Gastrocnemius medialis (tissue), 4 donors: ENCODE results near the gene C16orf54. TPM values are rescaled to one million over a fixed set of nuclear protein-coding genes. Genes with fewer than 3 reads are reported as not detected.
"Not testable (repeated sequence)": the region's sequence is repeated elsewhere in the genome, so short reads cannot be mapped to it uniquely, and the experiment has no call there.

ENCODE experiments used
- ATAC-seq, 2 donors: fragments of 150-250 bp; one replicate each; pipeline ENCODE4 v1.9.1; 2016
- DNase-seq, 2 donors: peaks; one replicate each; pipeline ENCODE4 v3.0.0-alpha.2; 2019
- H3K27ac ChIP-seq, 4 donors: fragments of 200-600 bp; sonication (generic); 1 replicate in 1 of 4; 2 replicates in 3 of 4; pipeline ENCODE4 v1.5.1; 2016 to 2018; ENCODE audit warnings: mild to moderate bottlenecking in 2 of 4, moderate library complexity in 1 of 4
- H3K27me3 ChIP-seq, 3 donors: fragments of 200-600 bp; sonication (generic) in 2 of 3; 1 replicate in 1 of 3; 2 replicates in 2 of 3; pipeline versions ENCODE4 v1.5.1 to v1.6.0; 2016 to 2019; ENCODE audit warnings: mild to moderate bottlenecking in 1 of 3, moderate library complexity in 1 of 3
- H3K36me3 ChIP-seq, 2 donors: fragments of 200-600 bp; sonication (generic) in 1 of 2; one replicate each; pipeline ENCODE4 v1.5.1; 2017 to 2018
- H3K4me1 ChIP-seq, 2 donors: fragments of 200-600 bp; sonication (generic) in 1 of 2; one replicate each; pipeline ENCODE4 v1.5.1; 2016 to 2017; ENCODE audit warnings: mild to moderate bottlenecking in 2 of 2
- H3K4me3 ChIP-seq, 4 donors: fragments of 200-600 bp; sonication (generic) in 3 of 4; 1 replicate in 1 of 4; 2 replicates in 3 of 4; pipeline ENCODE4 v1.5.1; 2016 to 2019; ENCODE audit warnings: mild to moderate bottlenecking in 2 of 4
- H3K9me3 ChIP-seq, 3 donors: fragments of 200-600 bp; sonication (generic) in 2 of 3; 1 replicate in 1 of 3; 2 replicates in 2 of 3; pipeline ENCODE4 v1.5.1; 2016 to 2019
- POLR2A ChIP-seq, 2 donors: fragments of 450-650 bp; IDR thresholded peaks; one replicate each; pipeline ENCODE4 v1.6.1; 2017; ENCODE audit warnings: antibody characterized with exemption in 2 of 2, mild to moderate bottlenecking in 2 of 2, moderate library complexity in 2 of 2
- in situ Hi-C, 4 donors: fragments of 200-750 bp; cut with MboI; loops; one replicate each; pipeline versions ENCODE4 v1.15.0 to v1.8.0; 2017; ENCODE audit warnings: low sequenced_read_pairs in 4 of 4
- intact Hi-C: fragments of 100-400 bp; cut with DNase I; formaldehyde crosslinking; loops from one replicate; pipeline ENCODE4 v1.15.1; 2023; ENCODE audit warnings: low total_unique reads
- total RNA-seq, 4 donors: library from RNA; depleted of rRNA; stranded (reverse); fragments of >200 nt; gene quantifications; one replicate each; pipeline versions ENCODE4 v1.1.0 to v1.2.3, GENCODE V29; 2016
- TF ChIP-seq, protein P1 (sequence below), 5 experiments: fragments of 450-650 bp in 3 of 5; fragments of 200-600 bp in 2 of 5; sonication (generic) in 2 of 5; IDR thresholded peaks in 4 of 5; conservative IDR thresholded peaks in 1 of 5; 1 replicate in 4 of 5; 2 replicates in 1 of 5; pipeline ENCODE4 v1.5.1; 2016 to 2019; ENCODE audit warnings: antibody characterized with exemption in 5 of 5, mild to moderate bottlenecking in 3 of 5, moderate library complexity in 3 of 5

Gene C16orf54
- total RNA-seq, 4 donors from 2014 or later, result 0.26 to 0.31 TPM; not detected in 2

- Histone ChIP-seq H3K27me3 (no peaks in the 10 kb centered on the region), H3K4me1 (no peaks in the 10 kb centered on the region), H3K9me3 (no peaks in the 10 kb centered on the region), H3K36me3 (no peaks in the 10 kb centered on the region), H3K4me3 (no peak overlapping the region), H3K27ac (no peak overlapping the region)
- intact Hi-C loops (no loop called here), in situ Hi-C loops (no loop called here)
- no peak for ATAC-seq
- no peak for DNase-seq
- TF ChIP-seq, protein P1, sequence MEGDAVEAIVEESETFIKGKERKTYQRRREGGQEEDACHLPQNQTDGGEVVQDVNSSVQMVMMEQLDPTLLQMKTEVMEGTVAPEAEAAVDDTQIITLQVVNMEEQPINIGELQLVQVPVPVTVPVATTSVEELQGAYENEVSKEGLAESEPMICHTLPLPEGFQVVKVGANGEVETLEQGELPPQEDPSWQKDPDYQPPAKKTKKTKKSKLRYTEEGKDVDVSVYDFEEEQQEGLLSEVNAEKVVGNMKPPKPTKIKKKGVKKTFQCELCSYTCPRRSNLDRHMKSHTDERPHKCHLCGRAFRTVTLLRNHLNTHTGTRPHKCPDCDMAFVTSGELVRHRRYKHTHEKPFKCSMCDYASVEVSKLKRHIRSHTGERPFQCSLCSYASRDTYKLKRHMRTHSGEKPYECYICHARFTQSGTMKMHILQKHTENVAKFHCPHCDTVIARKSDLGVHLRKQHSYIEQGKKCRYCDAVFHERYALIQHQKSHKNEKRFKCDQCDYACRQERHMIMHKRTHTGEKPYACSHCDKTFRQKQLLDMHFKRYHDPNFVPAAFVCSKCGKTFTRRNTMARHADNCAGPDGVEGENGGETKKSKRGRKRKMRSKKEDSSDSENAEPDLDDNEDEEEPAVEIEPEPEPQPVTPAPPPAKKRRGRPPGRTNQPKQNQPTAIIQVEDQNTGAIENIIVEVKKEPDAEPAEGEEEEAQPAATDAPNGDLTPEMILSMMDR (IDR thresholded peaks at IDR 0.05 in 4 of 5, conservative IDR thresholded peaks at IDR 0.05 in 1 of 5), result no peak
- TF ChIP-seq POLR2A (IDR thresholded peaks at IDR 0.05), result no peak
Observed at GRCh38 chr16:29742683-29743275, 3.0 kb downstream of the C16orf54 start.

DNA sequence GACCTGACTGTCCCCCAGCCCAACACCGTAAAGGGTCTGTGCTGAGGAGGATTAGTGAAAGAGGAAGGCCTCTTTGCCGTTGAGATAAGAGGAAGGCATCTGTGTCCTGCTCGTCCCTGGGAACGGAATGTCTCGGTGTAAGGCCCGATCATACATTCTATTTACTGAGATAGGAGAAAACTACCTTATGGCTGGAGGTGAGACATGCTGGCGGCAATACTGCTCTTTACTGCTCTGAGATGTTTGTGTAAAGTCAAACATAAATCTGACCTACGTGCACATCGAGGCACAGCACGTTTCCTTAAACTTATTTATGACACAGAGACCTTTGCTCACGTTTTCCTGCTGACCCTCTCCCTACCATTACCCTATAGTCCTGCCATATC lies 5.2 kb downstream of the C16orf54 start:
- in situ Hi-C loops, ATAC-seq, H3K27ac ChIP-seq, intact Hi-C loops, H3K4me1 ChIP-seq, DNase-seq, H3K9me3 ChIP-seq, H3K27me3 ChIP-seq, H3K4me3 ChIP-seq, H3K36me3 ChIP-seq: not testable (repeated sequence)

GRCh38 chr16:29739927-29740629 lies 5.7 kb downstream of the C16orf54 start:
- DNase-seq, H3K36me3 ChIP-seq, H3K9me3 ChIP-seq, H3K27me3 ChIP-seq, H3K4me3 ChIP-seq, ATAC-seq, H3K27ac ChIP-seq, H3K4me1 ChIP-seq, intact Hi-C loops: not testable (repeated sequence)
- in situ Hi-C loops, result loop anchor here in 1 of 4 donors (10.0 kb wide), 1 partner anchor 95 kb away; no protein-coding TSS in a partner anchor

DNA sequence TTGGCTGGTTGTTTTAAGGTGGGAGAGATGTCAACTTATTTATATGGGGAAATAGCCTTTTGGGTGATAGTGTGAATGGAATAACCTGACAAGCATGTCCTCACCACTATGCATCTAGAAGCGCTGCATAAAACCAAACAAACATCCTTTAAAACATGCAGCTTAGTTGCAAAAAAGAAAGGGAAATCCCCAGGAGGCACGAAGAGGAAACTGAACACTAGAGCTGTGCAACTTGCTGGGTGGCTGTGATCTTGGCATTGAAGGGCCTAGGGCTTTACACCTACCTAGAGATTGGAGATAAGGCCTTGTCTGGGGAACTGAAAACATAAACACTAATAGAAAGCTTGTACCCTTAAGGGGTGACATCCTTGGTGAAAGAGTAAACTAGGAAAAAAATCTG lies 7.3 kb downstream of the C16orf54 start:
- DNase-seq, result no peak
- Histone ChIP-seq H3K36me3 (no peaks in the 10 kb centered on the region), H3K27ac (no peak overlapping the region), H3K27me3 (no peaks in the 10 kb centered on the region), H3K4me1 (no peaks in the 10 kb centered on the region), H3K9me3 (no peaks in the 10 kb centered on the region), H3K4me3 (no peak overlapping the region)
- intact Hi-C loops (no loop called here), in situ Hi-C loops (loop anchor here in 1 of 4 donors (10.0 kb wide), 1 partner anchor 94 kb away; no protein-coding TSS in a partner anchor)
- TF ChIP-seq POLR2A (IDR thresholded peaks at IDR 0.05), result no peak
- TF ChIP-seq, protein P1 (IDR thresholded peaks at IDR 0.05 in 4 of 5, conservative IDR thresholded peaks at IDR 0.05 in 1 of 5), result no peak
- no peak for ATAC-seq

DNA sequence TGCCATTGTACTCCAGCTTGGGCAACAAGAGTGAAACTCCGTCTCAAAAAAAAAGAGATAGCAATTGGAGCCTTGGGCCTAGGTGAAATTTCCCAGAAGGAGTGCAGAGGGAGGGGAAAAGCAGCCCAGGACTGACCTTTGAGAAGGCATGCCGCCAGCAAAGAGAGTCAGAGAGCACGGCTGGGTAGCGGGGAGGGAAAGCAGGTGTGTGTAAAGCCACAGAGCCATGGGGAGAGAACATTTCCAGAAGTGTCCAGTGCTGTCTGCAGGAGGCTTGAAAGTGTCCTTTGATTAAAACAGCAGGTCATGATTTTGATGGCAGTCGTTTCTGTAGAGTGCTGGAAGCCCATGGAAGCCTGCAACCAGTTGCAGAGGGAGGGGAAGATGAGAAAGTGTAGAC lies 8.1 kb downstream of the C16orf54 start:
- ATAC-seq (no peak), DNase-seq (no peak)
- H3K36me3 ChIP-seq, result no peaks in the 10 kb centered on the region
- no peak overlapping the region for H3K27ac ChIP-seq
- no peak overlapping the region for H3K4me3 ChIP-seq
- no peaks in the 10 kb centered on the region for H3K9me3 ChIP-seq
- intact Hi-C loops (no loop called here), in situ Hi-C loops (loop anchor here in 1 of 4 donors (10.0 kb wide), 1 partner anchor 93 kb away; no protein-coding TSS in a partner anchor)
- no peaks in the 10 kb centered on the region for H3K27me3 ChIP-seq
- TF ChIP-seq POLR2A (IDR thresholded peaks at IDR 0.05), result no peak
- TF ChIP-seq, protein P1 (IDR thresholded peaks at IDR 0.05 in 4 of 5, conservative IDR thresholded peaks at IDR 0.05 in 1 of 5), result no peak
- H3K4me1 ChIP-seq, result no peaks in the 10 kb centered on the region
